ENCODE results near the gene COPG1.

- no peak for TF ChIP-seq CTCF (IDR thresholded peaks at IDR 0.05)
- no peak for TF ChIP-seq POLR2AphosphoS5 (IDR thresholded peaks at IDR 0.05)
- TF ChIP-seq EP300 (IDR thresholded peaks at IDR 0.05), result no peak
Measured at GRCh38 chr3:129325383-129325782, 76.0 kb downstream of the COPG1 start.
